Suppressor macrophage treated with lipopolysaccharide for 1 hour (primary cell): ENCODE results near the gene HIVEP3.
A peak's percentile ranks its signal among the peaks of the same experiment; 100 is the strongest.

Experiments
- DNase-seq, 3 donors: peaks; one replicate each; pipeline ENCODE4 v3.0.0-alpha.2; 2020 to 2022

Gene HIVEP3

GRCh38 chr1:41868241-41868998, 50.3 kb downstream of the HIVEP3 start:
- DNase-seq: peak in 2 of 3 donors; percentile 50 to 59

GRCh38 chr1:41866285-41866684, 52.4 kb downstream of the HIVEP3 start:
- DNase-seq: no peak

GRCh38 chr1:41864471-41865040, 54.2 kb downstream of the HIVEP3 start:
- no peak for DNase-seq

GRCh38 chr1:41863718-41864117, 55.0 kb downstream of the HIVEP3 start:
- no peak for DNase-seq

GRCh38 chr1:41862384-41863221, 56.1 kb downstream of the HIVEP3 start:
- DNase-seq: peak; percentile 74 to 84 (median 78)

GRCh38 chr1:41861535-41862383, 57.0 kb downstream of the HIVEP3 start:
- DNase-seq: no peak

GRCh38 chr1:41860771-41861170, 58.0 kb downstream of the HIVEP3 start:
- no peak for DNase-seq

- no peak for DNase-seq
These were observed 58.5 kb downstream of the HIVEP3 start for GRCh38 chr1:41860214-41860613.

- peak; percentile 19 to 37 (median 32) for DNase-seq
These were observed 59.0 kb downstream of the HIVEP3 start for GRCh38 chr1:41859686-41860085.

- no peak for DNase-seq
These were observed 61.8 kb downstream of the HIVEP3 start for GRCh38 chr1:41856944-41857285.

GRCh38 chr1:41856151-41856943, 62.4 kb downstream of the HIVEP3 start:
- no peak for DNase-seq

- DNase-seq: peak in 1 of 3 donors; percentile 16
These were observed 63.0 kb downstream of the HIVEP3 start for GRCh38 chr1:41855713-41856112.

GRCh38 chr1:41853907-41854306, 64.8 kb downstream of the HIVEP3 start:
- no peak for DNase-seq

GRCh38 chr1:41852091-41852490, 66.6 kb downstream of the HIVEP3 start:
- DNase-seq: no peak

- DNase-seq: peak; percentile 88 to 92 (median 90)
These were observed 67.1 kb downstream of the HIVEP3 start for GRCh38 chr1:41851589-41851988.

- no peak for DNase-seq
These were observed 68.7 kb downstream of the HIVEP3 start for GRCh38 chr1:41850029-41850428.

GRCh38 chr1:41849211-41849759, 69.4 kb downstream of the HIVEP3 start:
- no peak for DNase-seq

- DNase-seq: no peak
These were observed 70.3 kb downstream of the HIVEP3 start for GRCh38 chr1:41848216-41848952.

GRCh38 chr1:41847733-41848132, 71.0 kb downstream of the HIVEP3 start:
- DNase-seq: no peak

GRCh38 chr1:41846625-41847405, 71.9 kb downstream of the HIVEP3 start:
- DNase-seq: peak; percentile 66 to 72 (median 69)
